GM06990 (cell line): ENCODE measurements around the gene RSF1.

Experiments
- DNase-seq: peaks from one replicate; pipeline ENCODE4 v3.0.0-alpha.2; 2011; ENCODE audit not compliant: insufficient read length; ENCODE audit errors: extremely low read depth
- H3K27me3 ChIP-seq: replicated peaks from 2 replicates; pipeline ENCODE4 v1.6.0; 2011; ENCODE audit warnings: low read length; ENCODE audit not compliant: control insufficient read depth, insufficient read depth
- H3K36me3 ChIP-seq: 2 replicates; pipeline ENCODE4 v1.5.1; 2011; ENCODE audit warnings: low read length; ENCODE audit not compliant: control insufficient read depth, insufficient read depth
- H3K4me3 ChIP-seq: replicated peaks from 2 replicates; pipeline ENCODE4 v1.5.1; 2011; ENCODE audit warnings: low read depth, mild to moderate bottlenecking, control low read depth, low read length
- CTCF ChIP-seq: IDR thresholded peaks from 2 replicates; pipeline ENCODE4 v1.5.1; 2011; ENCODE audit warnings: low read length, control low read depth, mild to moderate bottlenecking, inconsistent platforms; ENCODE audit not compliant: insufficient read depth, poor library complexity, severe bottlenecking

Gene RSF1

GRCh38 chr11:77814848-77815247, 5.7 kb downstream of the RSF1 start:
- Histone ChIP-seq H3K27me3 (no peaks in the 10 kb centered on the region), H3K36me3 (peaks cover 2% of the 10 kb centered on the region), H3K4me3 (no peak overlapping the region)
- TF ChIP-seq CTCF = no peak
- DNase-seq = no peak

DNA sequence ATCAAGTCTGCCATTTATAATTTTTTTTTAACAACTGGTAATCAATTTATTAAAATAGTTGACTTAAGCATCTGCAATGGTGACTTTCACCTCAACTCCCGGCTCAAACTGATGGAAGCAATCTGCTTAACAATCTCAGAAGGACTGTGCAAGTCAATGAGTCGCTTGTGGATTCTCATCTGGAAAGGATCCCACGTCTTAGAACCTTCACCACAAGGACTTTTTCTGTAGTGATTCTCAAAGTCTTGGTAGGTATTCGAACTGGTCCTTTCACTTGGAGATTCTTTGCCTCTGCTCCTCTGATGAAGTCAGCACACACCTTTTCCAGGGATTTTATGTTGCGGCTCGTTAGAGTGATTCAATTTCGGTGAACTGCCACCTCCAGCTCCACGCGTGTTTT, 7.3 kb downstream of the RSF1 start:
- no peak overlapping the region for H3K4me3 ChIP-seq
- no peak for DNase-seq
- H3K36me3 ChIP-seq = peaks cover 2% of the 10 kb centered on the region
- TF ChIP-seq CTCF = no peak
- H3K27me3 ChIP-seq = no peaks in the 10 kb centered on the region

DNA sequence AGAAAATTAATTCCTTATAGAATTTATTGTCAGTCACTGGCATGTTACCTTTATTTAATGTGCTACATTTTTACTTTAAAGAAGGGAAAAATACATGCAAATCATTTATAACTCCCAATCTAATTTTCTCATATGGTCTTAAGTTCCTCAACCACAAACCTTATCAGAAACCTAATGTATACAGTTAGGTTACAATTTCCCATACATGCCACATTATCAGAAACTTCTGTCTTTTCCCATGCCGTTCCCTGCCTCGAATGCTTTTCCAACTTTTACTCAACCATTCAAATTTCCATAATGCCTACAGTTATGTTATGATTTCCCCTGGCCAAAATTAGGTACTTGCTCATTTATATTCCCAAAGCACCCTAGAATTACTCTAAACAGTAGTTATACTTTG, 13.5 kb downstream of the RSF1 start:
- Histone ChIP-seq H3K27me3 (no peaks in the 10 kb centered on the region), H3K36me3 (no peaks in the 10 kb centered on the region; the same call in 1 of the 2 replicates), H3K4me3 (no peak overlapping the region)
- no peak for TF ChIP-seq CTCF
- no peak for DNase-seq

DNA sequence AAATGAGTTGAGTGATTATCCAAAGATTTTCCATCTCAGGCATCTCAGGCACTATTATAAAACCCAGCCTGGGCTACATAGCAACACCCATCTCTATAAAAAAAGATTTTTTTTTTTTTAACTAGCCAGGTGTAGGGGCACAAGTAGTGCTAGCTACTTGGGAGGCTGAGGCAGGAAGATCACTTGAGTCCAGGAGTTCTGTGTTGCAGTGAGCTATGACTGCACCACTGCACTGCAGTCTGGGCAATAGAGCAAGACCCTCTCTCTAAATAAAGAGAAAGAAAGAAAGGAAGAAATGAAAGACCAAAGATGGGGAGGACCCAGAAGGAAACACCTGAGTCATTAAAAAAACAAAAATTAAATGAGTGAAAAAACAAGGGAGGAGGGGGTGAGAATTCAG, 14.1 kb downstream of the RSF1 start:
- H3K27me3 ChIP-seq = no peaks in the 10 kb centered on the region
- TF ChIP-seq CTCF = no peak
- H3K4me3 ChIP-seq = no peak overlapping the region
- no peaks in the 10 kb centered on the region; the same call in 1 of the 2 replicates for H3K36me3 ChIP-seq
- no peak for DNase-seq

GRCh38 chr11:77801477-77801876, 19.0 kb downstream of the RSF1 start:
- Histone ChIP-seq H3K36me3 (no peaks in the 10 kb centered on the region), H3K27me3 (no peaks in the 10 kb centered on the region), H3K4me3 (no peak overlapping the region)
- DNase-seq = no peak
- TF ChIP-seq CTCF = no peak

- no peak for TF ChIP-seq CTCF
- H3K36me3 ChIP-seq = no peaks in the 10 kb centered on the region
- H3K4me3 ChIP-seq = no peak overlapping the region
- H3K27me3 ChIP-seq = no peaks in the 10 kb centered on the region
- DNase-seq = no peak
These were observed 20.1 kb downstream of the RSF1 start for GRCh38 chr11:77800449-77800848.
